ENCODE results near the gene STH. TPM values are rescaled to one million over a fixed set of nuclear protein-coding genes. Genes with fewer than 3 reads are reported as not detected.
"Not testable (repeated sequence)": the region's sequence is repeated elsewhere in the genome, so short reads cannot be mapped to it uniquely, and the experiment has no call there.

STH gene
- total RNA-seq, 1 donor from 2014 or later: not detected

- no peaks in the 10 kb centered on the region for H3K36me3 Mint-ChIP-seq (ENCODE audit: unreplicated experiment)
- no peak for DNase-seq (ENCODE audit: extremely low spot score, unreplicated experiment)
- H3K9me3 Mint-ChIP-seq (ENCODE audit: unreplicated experiment): no peaks in the 10 kb centered on the region
- TF ChIP-seq, protein P1, sequence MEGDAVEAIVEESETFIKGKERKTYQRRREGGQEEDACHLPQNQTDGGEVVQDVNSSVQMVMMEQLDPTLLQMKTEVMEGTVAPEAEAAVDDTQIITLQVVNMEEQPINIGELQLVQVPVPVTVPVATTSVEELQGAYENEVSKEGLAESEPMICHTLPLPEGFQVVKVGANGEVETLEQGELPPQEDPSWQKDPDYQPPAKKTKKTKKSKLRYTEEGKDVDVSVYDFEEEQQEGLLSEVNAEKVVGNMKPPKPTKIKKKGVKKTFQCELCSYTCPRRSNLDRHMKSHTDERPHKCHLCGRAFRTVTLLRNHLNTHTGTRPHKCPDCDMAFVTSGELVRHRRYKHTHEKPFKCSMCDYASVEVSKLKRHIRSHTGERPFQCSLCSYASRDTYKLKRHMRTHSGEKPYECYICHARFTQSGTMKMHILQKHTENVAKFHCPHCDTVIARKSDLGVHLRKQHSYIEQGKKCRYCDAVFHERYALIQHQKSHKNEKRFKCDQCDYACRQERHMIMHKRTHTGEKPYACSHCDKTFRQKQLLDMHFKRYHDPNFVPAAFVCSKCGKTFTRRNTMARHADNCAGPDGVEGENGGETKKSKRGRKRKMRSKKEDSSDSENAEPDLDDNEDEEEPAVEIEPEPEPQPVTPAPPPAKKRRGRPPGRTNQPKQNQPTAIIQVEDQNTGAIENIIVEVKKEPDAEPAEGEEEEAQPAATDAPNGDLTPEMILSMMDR (IDR thresholded peaks at IDR 0.05): no peak
- no peaks in the 10 kb centered on the region for H3K27me3 Mint-ChIP-seq (ENCODE audit: unreplicated experiment)
- peaks cover 8% of the 10 kb centered on the region for H3K4me1 Mint-ChIP-seq (ENCODE audit: unreplicated experiment)
- no peak overlapping the region for H3K27ac Mint-ChIP-seq (ENCODE audit: unreplicated experiment)
- H3K4me3 Mint-ChIP-seq (ENCODE audit: unreplicated experiment): no peak overlapping the region
Observed at GRCh38 chr17:46002973-46003316, 3.9 kb downstream of the STH start.

- Mint-ChIP-seq H3K27ac (ENCODE audit: unreplicated experiment) (no peak overlapping the region), H3K36me3 (ENCODE audit: unreplicated experiment) (no peaks in the 10 kb centered on the region), H3K9me3 (ENCODE audit: unreplicated experiment) (no peaks in the 10 kb centered on the region), H3K27me3 (ENCODE audit: unreplicated experiment) (no peaks in the 10 kb centered on the region), H3K4me1 (ENCODE audit: unreplicated experiment) (peaks cover 10% of the 10 kb centered on the region), H3K4me3 (ENCODE audit: unreplicated experiment) (no peak overlapping the region)
- TF ChIP-seq, protein P1 (IDR thresholded peaks at IDR 0.05): no peak
- DNase-seq (ENCODE audit: extremely low spot score, unreplicated experiment): no peak
Observed at GRCh38 chr17:46003907-46004748, 5.1 kb downstream of the STH start.

DNA sequence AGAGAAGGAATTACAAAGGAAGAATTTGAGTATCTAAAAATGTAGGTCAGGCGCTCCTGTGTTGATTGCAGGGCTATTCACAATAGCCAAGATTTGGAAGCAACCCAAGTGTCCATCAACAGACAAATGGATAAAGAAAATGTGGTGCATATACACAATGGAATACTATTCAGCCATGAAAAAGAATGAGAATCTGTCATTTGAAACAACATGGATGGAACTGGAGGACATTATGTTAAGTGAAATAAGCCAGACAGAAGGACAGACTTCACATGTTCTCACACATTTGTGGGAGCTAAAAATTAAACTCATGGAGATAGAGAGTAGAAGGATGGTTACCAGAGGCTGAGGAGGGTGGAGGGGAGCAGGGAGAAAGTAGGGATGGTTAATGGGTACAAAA, 7.0 kb downstream of the STH start:
- not testable (repeated sequence) for H3K27ac Mint-ChIP-seq (ENCODE audit: unreplicated experiment); H3K27me3 Mint-ChIP-seq (ENCODE audit: unreplicated experiment); H3K9me3 Mint-ChIP-seq (ENCODE audit: unreplicated experiment); H3K4me3 Mint-ChIP-seq (ENCODE audit: unreplicated experiment); H3K4me1 Mint-ChIP-seq (ENCODE audit: unreplicated experiment); H3K36me3 Mint-ChIP-seq (ENCODE audit: unreplicated experiment); DNase-seq (ENCODE audit: extremely low spot score, unreplicated experiment)

- Mint-ChIP-seq H3K36me3 (ENCODE audit: unreplicated experiment) (no peaks in the 10 kb centered on the region), H3K9me3 (ENCODE audit: unreplicated experiment) (no peaks in the 10 kb centered on the region), H3K4me1 (ENCODE audit: unreplicated experiment) (peaks cover 10% of the 10 kb centered on the region), H3K27me3 (ENCODE audit: unreplicated experiment) (no peaks in the 10 kb centered on the region), H3K4me3 (ENCODE audit: unreplicated experiment) (no peak overlapping the region), H3K27ac (ENCODE audit: unreplicated experiment) (no peak overlapping the region)
- TF ChIP-seq, protein P1 (IDR thresholded peaks at IDR 0.05): no peak
- DNase-seq (ENCODE audit: extremely low spot score, unreplicated experiment): no peak
Observed at GRCh38 chr17:46007461-46007965, 8.5 kb downstream of the STH start.

GRCh38 chr17:46008591-46008990, 9.5 kb downstream of the STH start:
- DNase-seq (ENCODE audit: extremely low spot score, unreplicated experiment): no peak
- Mint-ChIP-seq H3K4me3 (ENCODE audit: unreplicated experiment) (no peak overlapping the region), H3K27ac (ENCODE audit: unreplicated experiment) (no peak overlapping the region), H3K36me3 (ENCODE audit: unreplicated experiment) (no peaks in the 10 kb centered on the region), H3K9me3 (ENCODE audit: unreplicated experiment) (no peaks in the 10 kb centered on the region), H3K27me3 (ENCODE audit: unreplicated experiment) (no peaks in the 10 kb centered on the region), H3K4me1 (ENCODE audit: unreplicated experiment) (peaks cover 13% of the 10 kb centered on the region)
- TF ChIP-seq, protein P1 (IDR thresholded peaks at IDR 0.05): no peak
